SK-N-SH (cell line): Measurements from ENCODE around the gene HUNK. TPM values are rescaled to one million over a fixed set of nuclear protein-coding genes. Genes with fewer than 3 reads are reported as not detected.
A peak's percentile ranks its signal among the peaks of the same experiment; 100 is the strongest.

ENCODE experiments used
- CTCF ChIA-PET: fragments of 300-600, 350-600 bp; formaldehyde crosslinking; extraction: SDS; loops from one replicate; lab custom pipeline; 2021; lab: Yijun Ruan, JAX
- POLR2A ChIA-PET: fragments of 350-600 bp; sonication (Branson Sonifier 250); formaldehyde crosslinking; extraction: SDS; loops from one replicate; lab custom pipeline; 2020; ENCODE audit warnings: antibody characterized with exemption, inconsistent platforms; lab: Yijun Ruan, JAX
- DNase-seq: peaks from one replicate; pipeline ENCODE4 v3.0.0; 2012
- H2AFZ ChIP-seq: fragments of 200-600 bp; sonication (generic); 2 replicates; pipeline ENCODE4 v1.8.1; 2016; ENCODE audit warnings: antibody characterized with exemption, mild to moderate bottlenecking, low read depth
- H3F3A ChIP-seq: fragments of 200-600 bp; sonication (generic); replicated peaks from 2 replicates; pipeline ENCODE3; 2016; ENCODE audit warnings: antibody characterized with exemption, mild to moderate bottlenecking; ENCODE audit not compliant: insufficient read depth
- H3K27ac ChIP-seq, 2 experiments: fragments of 200-500 bp in 1 of 2; fragments of 200-600 bp in 1 of 2; sonication (Bioruptor generic) in 1 of 2; sonication (generic), shearing (Covaris generic) in 1 of 2; 2 replicates each; pipeline versions ENCODE4 v1.5.1 to v1.6.1; 2014 to 2016; ENCODE audit warnings: low read depth in 2 of 2, inconsistent platforms in 1 of 2, low read length in 1 of 2, mild to moderate bottlenecking in 1 of 2, mixed read lengths in 1 of 2
- H3K27me3 ChIP-seq: fragments of 200-600 bp; sonication (generic), shearing (Covaris generic); 2 replicates; pipeline ENCODE4 v1.6.1; 2016; ENCODE audit warnings: mixed run types; ENCODE audit not compliant: insufficient read depth
- H3K36me3 ChIP-seq, 2 experiments: fragments of 200-500 bp in 1 of 2; fragments of 200-600 bp in 1 of 2; sonication (Bioruptor generic) in 1 of 2; sonication (generic) in 1 of 2; replicated peaks in 1 of 2; 2 replicates each; pipeline versions ENCODE3 to v1.5.1; 2014 to 2016; ENCODE audit warnings: low read length in 1 of 2, mild to moderate bottlenecking in 1 of 2; ENCODE audit not compliant: insufficient read depth in 2 of 2, control insufficient read depth in 1 of 2
- H3K4me1 ChIP-seq, 2 experiments: fragments of 200-500 bp in 1 of 2; fragments of 200-600 bp in 1 of 2; sonication (Bioruptor generic) in 1 of 2; sonication (generic), shearing (Covaris generic) in 1 of 2; 2 replicates each; pipeline versions ENCODE4 v1.5.1 to v1.6.1; 2014 to 2016; ENCODE audit warnings: low read depth in 1 of 2, low read length in 1 of 2, mixed run types in 1 of 2; ENCODE audit not compliant: insufficient read depth in 2 of 2, control insufficient read depth in 1 of 2
- H3K4me2 ChIP-seq: fragments of 200-600 bp; sonication (generic), shearing (Covaris generic); 2 replicates; pipeline ENCODE4 v1.6.1; 2017; ENCODE audit warnings: mixed run types
- H3K4me3 ChIP-seq, 2 experiments: fragments of 200-500 bp in 1 of 2; fragments of 200-600 bp in 1 of 2; sonication (Bioruptor generic) in 1 of 2; sonication (generic), shearing (Covaris generic) in 1 of 2; 2 replicates each; pipeline versions ENCODE4 v1.5.1 to v1.8.1; 2014 to 2016; ENCODE audit warnings: low read depth in 2 of 2, inconsistent platforms in 1 of 2, low read length in 1 of 2, mild to moderate bottlenecking in 1 of 2, mixed read lengths in 1 of 2, moderate library complexity in 1 of 2
- H3K79me2 ChIP-seq: fragments of 200-600 bp; sonication (generic); 2 replicates; pipeline ENCODE4 v1.8.1; 2017; ENCODE audit warnings: mild to moderate bottlenecking; ENCODE audit not compliant: insufficient read depth
- H3K9ac ChIP-seq: fragments of 200-600 bp; sonication (generic); 2 replicates; pipeline ENCODE4 v1.6.1; 2017; ENCODE audit warnings: mixed run types
- H3K9me2 ChIP-seq: fragments of 200-600 bp; sonication (generic); 2 replicates; pipeline ENCODE4 v1.6.1; 2017; ENCODE audit warnings: mixed run types
- H3K9me3 ChIP-seq: fragments of 200-600 bp; sonication (generic); 2 replicates; pipeline ENCODE4 v1.6.1; 2017; ENCODE audit warnings: mixed run types, mild to moderate bottlenecking, moderate library complexity
- H4K20me1 ChIP-seq: fragments of 200-600 bp; sonication (generic); 2 replicates; pipeline ENCODE4 v1.6.1; 2017; ENCODE audit warnings: mild to moderate bottlenecking, mixed run types; ENCODE audit not compliant: insufficient read depth
- ELF1 ChIP-seq: IDR thresholded peaks from 2 replicates; pipeline ENCODE4 v1.4.0; 2012
- EZH2phosphoT487 ChIP-seq: fragments of 200-600 bp; sonication (generic); IDR thresholded peaks from 2 replicates; pipeline ENCODE4 v1.6.1; 2017; ENCODE audit warnings: low read depth, mixed run types, mild to moderate bottlenecking, antibody characterized with exemption, moderate library complexity, borderline replicate concordance
- FOXJ3 ChIP-seq: sonication (generic); formaldehyde crosslinking; IDR thresholded peaks from 2 replicates; pipeline ENCODE4 v1.5.1; 2020; ENCODE audit warnings: mild to moderate bottlenecking, missing genetic modification reagents
- GATA2 ChIP-seq: sonication (generic); formaldehyde crosslinking; IDR thresholded peaks from 2 replicates; pipeline ENCODE4 v1.5.0; 2020; ENCODE audit warnings: mild to moderate bottlenecking, missing genetic modification reagents
- JUND ChIP-seq: IDR thresholded peaks from 2 replicates; pipeline ENCODE4 v1.4.0; 2012
- NFIC ChIP-seq: IDR thresholded peaks from 2 replicates; pipeline ENCODE4 v1.4.0; 2012; ENCODE audit warnings: borderline replicate concordance
- NRF1 ChIP-seq: IDR thresholded peaks from 2 replicates; pipeline ENCODE4 v1.6.1; 2012; ENCODE audit warnings: low read depth, mild to moderate bottlenecking, low read length
- POLR2AphosphoS5 ChIP-seq: IDR thresholded peaks from 2 replicates; pipeline ENCODE4 v1.6.1; 2012; ENCODE audit warnings: low read depth, low read length
- RAD21 ChIP-seq: IDR thresholded peaks from 2 replicates; pipeline ENCODE4 v1.6.1; 2012; ENCODE audit warnings: mild to moderate bottlenecking, low read length
- RCOR1 ChIP-seq: fragments of 150-350 bp; IDR thresholded peaks from 2 replicates; pipeline ENCODE4 v1.6.1; 2017; ENCODE audit warnings: antibody characterized with exemption, low read length
- RFX5 ChIP-seq: IDR thresholded peaks from 2 replicates; pipeline ENCODE4 v1.6.1; 2012; ENCODE audit warnings: mild to moderate bottlenecking, improper control_type of control experiment, low read length
- SIN3A ChIP-seq: IDR thresholded peaks from 2 replicates; pipeline ENCODE4 v1.6.1; 2012; ENCODE audit warnings: low read depth, mild to moderate bottlenecking, low read length, moderate library complexity, borderline replicate concordance
- SMC3 ChIP-seq: IDR thresholded peaks from 2 replicates; pipeline ENCODE4 v1.6.1; 2012; ENCODE audit warnings: low read depth, low read length, improper control_type of control experiment
- USF1 ChIP-seq: IDR thresholded peaks from 2 replicates; pipeline ENCODE4 v1.4.0; 2012; ENCODE audit warnings: low read depth, borderline replicate concordance
- YY1 ChIP-seq: IDR thresholded peaks from 2 replicates; pipeline ENCODE4 v1.4.0; 2012; ENCODE audit warnings: low read depth, mild to moderate bottlenecking
- WGBS: methylation state at CpG from one replicate; pipeline ENCODE4 v1.1.6; 2017; ENCODE audit warnings: low lambda C conversion rate; 5-methylcytosine and 5-hydroxymethylcytosine counted together
- polyA plus RNA-seq, 3 experiments: library from polyadenylated mRNA; depleted of rRNA; stranded (reverse); fragments of >200 nt; gene quantifications; 2 replicates each; pipeline ENCODE4 v1.2.3, GENCODE V29; 2012
- TF ChIP-seq, protein P1 (sequence below): fragments of 150-350 bp; IDR thresholded peaks from 2 replicates; pipeline ENCODE4 v1.6.1; 2016; ENCODE audit warnings: mild to moderate bottlenecking, low read depth, low read length
- TF ChIP-seq, protein P2 (sequence below): IDR thresholded peaks from 2 replicates; pipeline ENCODE4 v1.6.1; 2012; ENCODE audit warnings: mild to moderate bottlenecking, low read depth, low read length, moderate library complexity

HUNK gene
- polyA plus RNA-seq, 1 of the 3 experiments (the other 2 are of a cell fraction), result 0.31 TPM

DNA sequence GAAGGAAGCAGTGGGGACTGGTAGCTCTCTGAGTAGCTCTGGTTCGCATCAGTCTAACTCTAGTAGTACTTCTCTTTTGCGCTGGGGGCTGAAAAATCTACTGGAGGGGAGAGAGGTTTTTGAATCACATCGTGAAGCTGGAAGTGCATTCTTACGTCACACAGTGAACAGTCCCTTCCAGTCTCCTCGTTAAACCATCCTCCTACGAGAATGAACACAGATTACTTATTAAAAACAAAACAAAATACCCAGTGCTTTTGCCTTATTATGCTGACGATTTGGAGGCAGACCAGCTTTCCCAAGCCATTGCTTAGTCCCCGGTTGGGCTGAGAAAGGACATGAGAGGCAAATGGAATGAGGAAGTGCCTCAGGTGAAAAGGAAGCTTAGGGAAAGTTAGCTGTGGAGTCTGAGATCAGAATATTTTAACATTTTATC is 16.1 kb downstream of the HUNK start:
- peak overlapping the region; percentile 25; the same call in 1 of the 2 replicates for H2AFZ ChIP-seq
- TF ChIP-seq, protein P1, sequence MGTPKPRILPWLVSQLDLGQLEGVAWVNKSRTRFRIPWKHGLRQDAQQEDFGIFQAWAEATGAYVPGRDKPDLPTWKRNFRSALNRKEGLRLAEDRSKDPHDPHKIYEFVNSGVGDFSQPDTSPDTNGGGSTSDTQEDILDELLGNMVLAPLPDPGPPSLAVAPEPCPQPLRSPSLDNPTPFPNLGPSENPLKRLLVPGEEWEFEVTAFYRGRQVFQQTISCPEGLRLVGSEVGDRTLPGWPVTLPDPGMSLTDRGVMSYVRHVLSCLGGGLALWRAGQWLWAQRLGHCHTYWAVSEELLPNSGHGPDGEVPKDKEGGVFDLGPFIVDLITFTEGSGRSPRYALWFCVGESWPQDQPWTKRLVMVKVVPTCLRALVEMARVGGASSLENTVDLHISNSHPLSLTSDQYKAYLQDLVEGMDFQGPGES, result no peak
- TF ChIP-seq ELF1, result peak; percentile 50; the same call in 1 of the 2 replicates
- no peaks in the 10 kb centered on the region for H3K79me2 ChIP-seq
- no peaks in the 10 kb centered on the region for H3K36me3 ChIP-seq
- no peaks in the 10 kb centered on the region for H3F3A ChIP-seq
- peaks cover 0 to 8% of the 10 kb centered on the region in 2 experiments; a peak in 2 of 4 replicates for H3K4me1 ChIP-seq
- peak; percentile 43 for DNase-seq
- H3K27ac ChIP-seq, result peak overlapping the region; percentile 15 to 48; a peak in 3 of 4 replicates
- no peak overlapping the region; a peak in 1 of 4 replicates for H3K4me3 ChIP-seq
- no peaks in the 10 kb centered on the region for H3K9me2 ChIP-seq
- ChIA-PET POLR2A (interaction anchor here (1.2 kb wide), 1 partner anchor 11 kb away, joined by 3 read pairs; no protein-coding TSS in a partner anchor), CTCF (interaction anchor here (0.7 to 2.4 kb wide), 10 partner anchors 9 to 399 kb away, joined by 3 to 10 read pairs (median 4); partner anchors contain the start of gene HUNK)
- H3K27me3 ChIP-seq, result no peaks in the 10 kb centered on the region
- no peak overlapping the region for H3K4me2 ChIP-seq
- H3K9ac ChIP-seq, result no peak overlapping the region
- no peaks in the 10 kb centered on the region for H4K20me1 ChIP-seq
- WGBS, result 14% methylated on average over 8 of the region's 8 CpGs
- H3K9me3 ChIP-seq, result no peaks in the 10 kb centered on the region

GRCh38 chr21:31889460-31889859 is 16.6 kb downstream of the HUNK start:
- DNase-seq, result no peak
- ChIA-PET CTCF (interaction anchor here (0.6 to 2.4 kb wide), 10 partner anchors 10 to 368 kb away, joined by 3 to 10 read pairs (median 4); partner anchors contain the start of gene HUNK), POLR2A (interaction anchor here (1.2 kb wide), 1 partner anchor 11 kb away, joined by 3 read pairs; no protein-coding TSS in a partner anchor)
- no peak overlapping the region for H3K4me2 ChIP-seq
- no peak overlapping the region for H3K4me3 ChIP-seq
- H3K27me3 ChIP-seq, result no peaks in the 10 kb centered on the region
- no peak overlapping the region; a peak in 1 of 4 replicates for H3K27ac ChIP-seq
- TF ChIP-seq SMC3, result no peak
- TF ChIP-seq JUND, result no peak
- TF ChIP-seq POLR2AphosphoS5, result no peak
- TF ChIP-seq YY1, result no peak
- TF ChIP-seq GATA2 (CRISPR knock-in tag), result no peak
- TF ChIP-seq RAD21, result no peak
- TF ChIP-seq, protein P2, sequence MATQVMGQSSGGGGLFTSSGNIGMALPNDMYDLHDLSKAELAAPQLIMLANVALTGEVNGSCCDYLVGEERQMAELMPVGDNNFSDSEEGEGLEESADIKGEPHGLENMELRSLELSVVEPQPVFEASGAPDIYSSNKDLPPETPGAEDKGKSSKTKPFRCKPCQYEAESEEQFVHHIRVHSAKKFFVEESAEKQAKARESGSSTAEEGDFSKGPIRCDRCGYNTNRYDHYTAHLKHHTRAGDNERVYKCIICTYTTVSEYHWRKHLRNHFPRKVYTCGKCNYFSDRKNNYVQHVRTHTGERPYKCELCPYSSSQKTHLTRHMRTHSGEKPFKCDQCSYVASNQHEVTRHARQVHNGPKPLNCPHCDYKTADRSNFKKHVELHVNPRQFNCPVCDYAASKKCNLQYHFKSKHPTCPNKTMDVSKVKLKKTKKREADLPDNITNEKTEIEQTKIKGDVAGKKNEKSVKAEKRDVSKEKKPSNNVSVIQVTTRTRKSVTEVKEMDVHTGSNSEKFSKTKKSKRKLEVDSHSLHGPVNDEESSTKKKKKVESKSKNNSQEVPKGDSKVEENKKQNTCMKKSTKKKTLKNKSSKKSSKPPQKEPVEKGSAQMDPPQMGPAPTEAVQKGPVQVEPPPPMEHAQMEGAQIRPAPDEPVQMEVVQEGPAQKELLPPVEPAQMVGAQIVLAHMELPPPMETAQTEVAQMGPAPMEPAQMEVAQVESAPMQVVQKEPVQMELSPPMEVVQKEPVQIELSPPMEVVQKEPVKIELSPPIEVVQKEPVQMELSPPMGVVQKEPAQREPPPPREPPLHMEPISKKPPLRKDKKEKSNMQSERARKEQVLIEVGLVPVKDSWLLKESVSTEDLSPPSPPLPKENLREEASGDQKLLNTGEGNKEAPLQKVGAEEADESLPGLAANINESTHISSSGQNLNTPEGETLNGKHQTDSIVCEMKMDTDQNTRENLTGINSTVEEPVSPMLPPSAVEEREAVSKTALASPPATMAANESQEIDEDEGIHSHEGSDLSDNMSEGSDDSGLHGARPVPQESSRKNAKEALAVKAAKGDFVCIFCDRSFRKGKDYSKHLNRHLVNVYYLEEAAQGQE, result no peak
- TF ChIP-seq FOXJ3 (CRISPR knock-in tag), result no peak
- TF ChIP-seq NRF1, result no peak
- TF ChIP-seq RFX5, result no peak
- no peak for TF ChIP-seq NFIC
- TF ChIP-seq EZH2phosphoT487, result no peak
- TF ChIP-seq USF1, result no peak
- no peak for TF ChIP-seq RCOR1
- TF ChIP-seq SIN3A, result no peak
- no peaks in the 10 kb centered on the region for H3K36me3 ChIP-seq
- no peaks in the 10 kb centered on the region for H3K9me2 ChIP-seq
- no peaks in the 10 kb centered on the region for H3F3A ChIP-seq
- WGBS, result 50% methylated on average over 2 of the region's 2 CpGs
- H2AFZ ChIP-seq, result peak overlapping the region; percentile 25; the same call in 1 of the 2 replicates
- H3K4me1 ChIP-seq, result peaks cover 0 to 8% of the 10 kb centered on the region in 2 experiments; a peak in 2 of 4 replicates
- H4K20me1 ChIP-seq, result no peaks in the 10 kb centered on the region
- no peaks in the 10 kb centered on the region for H3K79me2 ChIP-seq
- H3K9ac ChIP-seq, result no peak overlapping the region
- H3K9me3 ChIP-seq, result no peaks in the 10 kb centered on the region
